Chondrocyte (in vitro differentiated cells): ENCODE data around the gene CNKSR3. TPM values are rescaled to one million over a fixed set of nuclear protein-coding genes. Genes with fewer than 3 reads are reported as not detected.

Source experiments
- DNase-seq: peaks from one replicate; pipeline ENCODE4 v3.0.0; 2021; ENCODE audit warnings: mixed read lengths, low spot score
- H3K27ac Mint-ChIP-seq: one replicate; pipeline ENCODE4 v1.8.0; 2021; ENCODE audit warnings: mild to moderate bottlenecking, moderate library complexity, mixed read lengths; ENCODE audit not compliant: unreplicated experiment
- H3K27me3 Mint-ChIP-seq: 2 replicates; pipeline ENCODE4 v1.8.0; 2021; ENCODE audit warnings: low read depth, mixed read lengths
- H3K36me3 Mint-ChIP-seq: 2 replicates; pipeline ENCODE4 v1.8.0; 2021; ENCODE audit warnings: low read depth, mixed read lengths
- H3K4me1 Mint-ChIP-seq: 2 replicates; pipeline ENCODE4 v1.8.0; 2021; ENCODE audit warnings: low read depth, mild to moderate bottlenecking, mixed read lengths
- H3K4me3 Mint-ChIP-seq: one replicate; pipeline ENCODE4 v1.8.0; 2021; ENCODE audit warnings: mild to moderate bottlenecking, moderate library complexity, mixed read lengths; ENCODE audit not compliant: unreplicated experiment
- H3K9me3 Mint-ChIP-seq: 2 replicates; pipeline ENCODE4 v1.8.0; 2021; ENCODE audit warnings: low read depth, mixed read lengths
- total RNA-seq: library from RNA; stranded (reverse); gene quantifications from 3 replicates; pipeline ENCODE4 v1.2.1, GENCODE V29; 2021
- TF ChIP-seq, protein P1 (sequence below): fragments of 200-600 bp; sonication (generic); IDR thresholded peaks from 2 replicates; pipeline ENCODE4 v1.5.0; 2021; ENCODE audit warnings: antibody characterized with exemption, mild to moderate bottlenecking, moderate library complexity

The CNKSR3 gene
- total RNA-seq, 1 donor from 2014 or later = 14.2 TPM

DNA sequence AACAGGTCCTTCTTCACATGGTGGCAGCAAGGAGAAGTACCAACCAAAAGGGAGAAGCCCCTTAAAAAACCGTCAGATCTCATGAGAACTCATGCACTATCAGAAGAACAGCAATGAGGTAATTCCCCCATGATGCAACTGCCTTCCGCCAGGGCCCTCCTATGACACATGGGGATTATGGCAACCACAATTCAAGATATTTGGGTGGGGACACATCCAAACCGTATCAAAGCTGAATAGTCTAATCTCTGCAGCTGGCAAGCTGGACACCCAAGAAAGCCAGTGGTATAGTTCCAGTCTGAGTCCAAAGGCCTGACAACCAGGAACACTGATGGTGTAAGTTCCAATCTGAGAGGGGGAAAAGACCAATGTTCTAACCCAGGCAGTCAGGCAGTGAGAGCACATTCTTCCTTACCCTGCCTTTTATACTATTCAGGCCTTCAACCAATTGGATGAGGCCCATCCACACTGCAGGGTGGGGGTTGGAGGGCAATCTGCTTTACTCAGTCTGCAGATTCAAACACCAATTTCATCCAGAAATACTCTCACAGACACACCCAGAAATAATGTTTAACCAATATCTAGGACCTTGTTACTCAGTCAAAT, 17.9 kb upstream of the CNKSR3 start:
- Mint-ChIP-seq H3K4me3 (no peak overlapping the region), H3K9me3 (peaks cover 3% of the 10 kb centered on the region), H3K4me1 (no peaks in the 10 kb centered on the region), H3K27ac (no peak overlapping the region), H3K27me3 (no peaks in the 10 kb centered on the region), H3K36me3 (no peaks in the 10 kb centered on the region)
- DNase-seq = no peak
- TF ChIP-seq, protein P1, sequence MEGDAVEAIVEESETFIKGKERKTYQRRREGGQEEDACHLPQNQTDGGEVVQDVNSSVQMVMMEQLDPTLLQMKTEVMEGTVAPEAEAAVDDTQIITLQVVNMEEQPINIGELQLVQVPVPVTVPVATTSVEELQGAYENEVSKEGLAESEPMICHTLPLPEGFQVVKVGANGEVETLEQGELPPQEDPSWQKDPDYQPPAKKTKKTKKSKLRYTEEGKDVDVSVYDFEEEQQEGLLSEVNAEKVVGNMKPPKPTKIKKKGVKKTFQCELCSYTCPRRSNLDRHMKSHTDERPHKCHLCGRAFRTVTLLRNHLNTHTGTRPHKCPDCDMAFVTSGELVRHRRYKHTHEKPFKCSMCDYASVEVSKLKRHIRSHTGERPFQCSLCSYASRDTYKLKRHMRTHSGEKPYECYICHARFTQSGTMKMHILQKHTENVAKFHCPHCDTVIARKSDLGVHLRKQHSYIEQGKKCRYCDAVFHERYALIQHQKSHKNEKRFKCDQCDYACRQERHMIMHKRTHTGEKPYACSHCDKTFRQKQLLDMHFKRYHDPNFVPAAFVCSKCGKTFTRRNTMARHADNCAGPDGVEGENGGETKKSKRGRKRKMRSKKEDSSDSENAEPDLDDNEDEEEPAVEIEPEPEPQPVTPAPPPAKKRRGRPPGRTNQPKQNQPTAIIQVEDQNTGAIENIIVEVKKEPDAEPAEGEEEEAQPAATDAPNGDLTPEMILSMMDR = no peak

DNA sequence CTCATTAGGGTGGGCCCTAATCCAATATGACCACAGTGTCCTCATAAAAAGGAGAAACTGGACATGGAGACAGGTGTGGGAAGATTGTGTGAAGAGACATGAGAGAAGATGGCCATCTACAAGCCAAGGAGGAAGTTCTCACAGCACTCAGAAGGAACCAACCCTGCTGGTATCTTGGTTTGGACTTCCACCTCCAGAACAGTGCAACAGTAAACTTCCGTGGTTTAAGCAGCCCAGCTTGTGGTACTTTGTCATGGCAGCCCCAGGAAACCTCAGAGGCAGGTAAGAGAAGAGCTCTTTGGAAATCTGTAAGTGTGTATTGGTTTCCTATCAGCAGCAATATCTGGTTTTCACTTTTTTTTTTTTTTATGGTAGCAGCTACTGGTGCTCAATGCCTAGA, 16.5 kb upstream of the CNKSR3 start:
- Mint-ChIP-seq H3K4me3 (no peak overlapping the region), H3K9me3 (peaks cover 3% of the 10 kb centered on the region), H3K4me1 (peaks cover 6% of the 10 kb centered on the region)

DNA sequence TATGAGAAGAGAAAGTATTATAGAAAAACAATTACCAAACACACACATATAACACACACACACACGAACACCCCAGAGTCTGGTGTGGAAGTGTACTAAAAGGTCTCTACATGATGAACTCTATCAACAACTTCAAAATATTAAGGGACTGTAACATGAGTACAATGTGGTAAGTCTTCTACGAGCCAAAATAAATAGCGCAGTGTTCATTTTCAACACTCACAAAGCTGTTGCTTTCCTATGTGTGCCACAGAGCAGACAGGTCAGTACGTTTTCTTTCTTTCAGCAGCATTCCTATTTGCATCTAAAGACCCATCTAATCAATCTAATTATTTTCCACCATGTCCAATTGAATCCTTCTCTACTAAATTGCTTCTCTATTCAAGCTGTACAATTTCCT, 12.1 kb upstream of the CNKSR3 start:
- Mint-ChIP-seq H3K9me3 (no peaks in the 10 kb centered on the region), H3K36me3 (no peaks in the 10 kb centered on the region), H3K4me1 (peaks cover 6% of the 10 kb centered on the region), H3K27me3 (no peaks in the 10 kb centered on the region), H3K27ac (no peak overlapping the region), H3K4me3 (no peak overlapping the region)
- DNase-seq = no peak
- TF ChIP-seq, protein P1 = no peak

More for the DNA sequence above, 16.5 kb upstream of the CNKSR3 start:
- DNase-seq = no peak
- Mint-ChIP-seq H3K36me3 (no peaks in the 10 kb centered on the region), H3K27me3 (no peaks in the 10 kb centered on the region), H3K27ac (no peak overlapping the region)
- TF ChIP-seq, protein P1 = no peak

DNA sequence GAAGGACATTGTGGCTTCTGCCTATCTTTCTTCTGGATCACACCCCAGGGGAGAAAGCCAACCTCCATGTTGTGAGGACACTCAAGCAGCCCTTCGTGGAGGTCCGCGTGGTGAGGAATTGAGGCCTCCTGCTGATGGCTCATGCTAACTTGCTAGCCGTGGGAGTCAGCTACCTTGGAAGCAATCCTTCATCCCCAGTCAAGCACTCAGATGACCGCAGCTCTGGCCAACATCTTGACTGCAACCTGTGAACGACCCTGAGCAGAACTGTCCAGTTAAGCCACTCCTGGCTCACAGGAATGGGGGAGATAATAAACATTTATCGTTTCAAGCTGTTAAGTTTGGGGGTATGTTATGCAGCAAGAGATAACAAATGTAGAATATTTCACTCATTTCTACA, 10.9 kb upstream of the CNKSR3 start:
- TF ChIP-seq, protein P1 = no peak
- DNase-seq = no peak
- peaks cover 6% of the 10 kb centered on the region for H3K4me1 Mint-ChIP-seq
- no peaks in the 10 kb centered on the region for H3K9me3 Mint-ChIP-seq
- H3K27ac Mint-ChIP-seq = no peak overlapping the region
- H3K27me3 Mint-ChIP-seq = no peaks in the 10 kb centered on the region
- no peak overlapping the region for H3K4me3 Mint-ChIP-seq
- no peaks in the 10 kb centered on the region for H3K36me3 Mint-ChIP-seq

DNA sequence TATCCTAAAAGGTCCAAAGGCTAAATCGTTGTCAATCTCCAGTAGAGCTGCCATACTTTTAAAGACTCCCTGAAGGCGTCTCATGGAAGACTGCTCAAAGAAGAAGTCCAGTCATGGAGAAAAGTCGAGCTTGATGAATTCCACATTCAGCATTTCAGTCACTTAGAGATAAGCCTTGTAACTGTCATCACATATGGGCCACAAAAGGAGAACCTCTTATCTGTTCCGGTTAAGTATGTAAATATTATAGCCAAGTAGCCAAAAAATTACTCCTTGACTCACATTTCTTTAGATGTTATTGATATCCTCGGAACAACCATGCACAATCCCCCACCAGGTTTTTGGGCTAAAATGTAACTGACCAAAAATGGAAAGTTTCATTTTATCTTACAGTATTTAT, 9.8 kb upstream of the CNKSR3 start:
- H3K4me1 Mint-ChIP-seq = peaks cover 13% of the 10 kb centered on the region
- no peaks in the 10 kb centered on the region for H3K36me3 Mint-ChIP-seq
- no peak overlapping the region for H3K4me3 Mint-ChIP-seq
- no peak for DNase-seq
- no peak overlapping the region for H3K27ac Mint-ChIP-seq
- TF ChIP-seq, protein P1 = no peak
- no peaks in the 10 kb centered on the region for H3K9me3 Mint-ChIP-seq
- no peaks in the 10 kb centered on the region for H3K27me3 Mint-ChIP-seq
